Upper lobe of right lung (tissue), 1 donor: ENCODE results near the gene FMNL2. TPM values are rescaled to one million over a fixed set of nuclear protein-coding genes. Genes with fewer than 3 reads are reported as not detected.

Experiments
- ATAC-seq: fragments of 200-7000 bp; cut with Tn5 transposase; one replicate; pipeline ENCODE4 v1.9.1; 2020; ENCODE audit warnings: mild to moderate bottlenecking, moderate library complexity
- DNase-seq: peaks from one replicate; pipeline ENCODE4 v3.0.0-alpha.2; 2020
- H3K27ac ChIP-seq: fragments of 200-600 bp; one replicate; pipeline ENCODE4 v1.8.0; 2022
- H3K27me3 ChIP-seq: fragments of 200-600 bp; one replicate; pipeline ENCODE4 v1.8.0; 2022; ENCODE audit warnings: mild to moderate bottlenecking
- H3K36me3 ChIP-seq: fragments of 200-600 bp; one replicate; pipeline ENCODE4 v1.8.0; 2022
- H3K4me1 ChIP-seq: fragments of 200-600 bp; one replicate; pipeline ENCODE4 v1.8.0; 2022
- H3K4me3 ChIP-seq: fragments of 200-600 bp; one replicate; pipeline ENCODE4 v1.8.0; 2022; ENCODE audit warnings: mild to moderate bottlenecking
- H3K9me3 ChIP-seq: fragments of 200-600 bp; one replicate; pipeline ENCODE4 v1.8.0; 2022
- CTCF ChIP-seq: fragments of 200-600 bp; IDR thresholded peaks from one replicate; pipeline ENCODE4 v1.8.0; 2022; ENCODE audit warnings: antibody characterized with exemption
- intact Hi-C: fragments of 100-400 bp; cut with DNase I; formaldehyde crosslinking; loops from one replicate; pipeline ENCODE4 v1.11.0; 2022
- total RNA-seq: library from RNA; stranded (reverse); fragmentation: NEBNext Ultra II Directional; extraction: Animal tissue kit (Norgen Biotek cat#: 25700); gene quantifications from one replicate; pipeline ENCODE4 v1.2.1, GENCODE V29; 2021
- donor health status: DM: no; HTN: yes; CAD: no; lungs with severe emphysema.

FMNL2 gene
- total RNA-seq, 1 donor from 2014 or later: 69.5 TPM

- Histone ChIP-seq H3K4me1 (peaks cover 47% of the 10 kb centered on the region), H3K9me3 (no peaks in the 10 kb centered on the region), H3K36me3 (no peaks in the 10 kb centered on the region), H3K4me3 (no peak overlapping the region), H3K27ac (no peak overlapping the region), H3K27me3 (no peaks in the 10 kb centered on the region)
- ATAC-seq: no peak
- DNase-seq: no peak
- intact Hi-C loops: no loop called here
- TF ChIP-seq CTCF: no peak
These were observed 159.1 kb downstream of the FMNL2 start for GRCh38 chr2:152493945-152494528.

- DNase-seq (no peak), ATAC-seq (no peak)
- no peak for TF ChIP-seq CTCF
- H3K27ac ChIP-seq: no peak overlapping the region
- H3K36me3 ChIP-seq: no peaks in the 10 kb centered on the region
- no peaks in the 10 kb centered on the region for H3K9me3 ChIP-seq
- intact Hi-C loops: no loop called here
- H3K27me3 ChIP-seq: no peaks in the 10 kb centered on the region
- H3K4me3 ChIP-seq: no peak overlapping the region
- peaks cover 28% of the 10 kb centered on the region for H3K4me1 ChIP-seq
These were observed 161.4 kb downstream of the FMNL2 start for GRCh38 chr2:152496371-152496770.

- H3K4me1 ChIP-seq: peaks cover 21% of the 10 kb centered on the region
- H3K36me3 ChIP-seq: no peaks in the 10 kb centered on the region
- H3K27ac ChIP-seq: no peak overlapping the region
- intact Hi-C loops: no loop called here
- no peaks in the 10 kb centered on the region for H3K27me3 ChIP-seq
- H3K4me3 ChIP-seq: no peak overlapping the region
- ATAC-seq (peak; percentile 53), DNase-seq (no peak)
- no peaks in the 10 kb centered on the region for H3K9me3 ChIP-seq
- no peak for TF ChIP-seq CTCF
These were observed 162.6 kb downstream of the FMNL2 start for GRCh38 chr2:152497481-152498052.

GRCh38 chr2:152499331-152499816 lies 164.4 kb downstream of the FMNL2 start:
- intact Hi-C loops: no loop called here
- no peaks in the 10 kb centered on the region for H3K27me3 ChIP-seq
- no peak overlapping the region for H3K4me3 ChIP-seq
- DNase-seq: no peak
- H3K9me3 ChIP-seq: no peaks in the 10 kb centered on the region
- peak; percentile 6 for ATAC-seq
- H3K27ac ChIP-seq: peak overlapping the region; percentile 63
- H3K36me3 ChIP-seq: no peaks in the 10 kb centered on the region
- peaks cover 11% of the 10 kb centered on the region for H3K4me1 ChIP-seq
- TF ChIP-seq CTCF: no peak

GRCh38 chr2:152499896-152500735 lies 165.1 kb downstream of the FMNL2 start:
- DNase-seq (no peak), ATAC-seq (peak; percentile 91)
- no peaks in the 10 kb centered on the region for H3K27me3 ChIP-seq
- intact Hi-C loops: no loop called here
- H3K36me3 ChIP-seq: no peaks in the 10 kb centered on the region
- peaks cover 17% of the 10 kb centered on the region for H3K4me1 ChIP-seq
- no peaks in the 10 kb centered on the region for H3K9me3 ChIP-seq
- H3K4me3 ChIP-seq: no peak overlapping the region
- no peak for TF ChIP-seq CTCF
- H3K27ac ChIP-seq: peak overlapping the region; percentile 63
